B cell (primary cell): ENCODE data around the gene SYNC. TPM values are rescaled to one million over a fixed set of nuclear protein-coding genes. Genes with fewer than 3 reads are reported as not detected.

Experiments
- ATAC-seq: fragments of 200-7000 bp; cut with Tn5 transposase; one replicate; pipeline ENCODE4 v1.10.0; 2021; ENCODE audit warnings: low read depth, mild to moderate bottlenecking, moderate number of reproducible peaks, moderate library complexity
- CTCF ChIA-PET: fragments of 350-600 bp; sonication (Branson Sonifier 250); formaldehyde crosslinking; loops from one replicate; lab custom pipeline; 2021; ENCODE audit warnings: antibody characterized with exemption, inconsistent platforms; lab: Charles Lee
- POLR2A ChIA-PET: fragments of 350-600 bp; sonication (Branson Sonifier 250); formaldehyde crosslinking; loops from one replicate; lab custom pipeline; 2021; ENCODE audit warnings: antibody characterized with exemption; lab: Charles Lee
- DNase-seq: peaks from one replicate; pipeline ENCODE4 v3.0.0; 2013
- H2AFZ ChIP-seq: 2 replicates; pipeline ENCODE4 v1.6.1; 2012; ENCODE audit warnings: mild to moderate bottlenecking, low read depth, low read length; ENCODE audit not compliant: insufficient read depth, poor library complexity, severe bottlenecking
- H3K27ac ChIP-seq, 2 donors: 1 replicate in 1 of 2; 2 replicates in 1 of 2; pipeline ENCODE4 v1.5.1; 2012 to 2013; ENCODE audit warnings: low read length in 2 of 2, mild to moderate bottlenecking in 2 of 2, moderate library complexity in 1 of 2
- H3K27me3 ChIP-seq, 4 experiments: fragments of 200-600 bp in 1 of 4; sonication (generic) in 1 of 4; replicated peaks in 1 of 4; 1 replicate in 2 of 4; 2 replicates in 2 of 4; pipeline versions ENCODE4 v1.6.1 to v1.7.0; 2013 to 2016; ENCODE audit warnings: low read length in 3 of 4, mild to moderate bottlenecking in 2 of 4, mixed read lengths in 1 of 4, moderate library complexity in 1 of 4; ENCODE audit not compliant: insufficient read depth in 4 of 4, control insufficient read depth in 3 of 4; ENCODE audit errors: control extremely low read depth in 1 of 4
- H3K36me3 ChIP-seq, 2 experiments: replicated peaks in 1 of 2; 1 replicate in 1 of 2; 2 replicates in 1 of 2; pipeline versions ENCODE4 v1.6.1 to v1.7.1; 2013; ENCODE audit warnings: low read length in 1 of 2; ENCODE audit not compliant: insufficient read depth in 2 of 2, control insufficient read depth in 1 of 2; ENCODE audit errors: control extremely low read depth in 1 of 2, extremely low read depth in 1 of 2
- H3K4me1 ChIP-seq, 2 donors: fragments of 200-600 bp in 1 of 2; sonication (generic) in 1 of 2; 1 replicate in 1 of 2; 2 replicates in 1 of 2; pipeline versions ENCODE4 v1.5.1 to v1.6.1; 2013 to 2017; ENCODE audit warnings: low read length in 2 of 2; ENCODE audit not compliant: control insufficient read depth in 2 of 2, insufficient read depth in 2 of 2
- H3K4me2 ChIP-seq: replicated peaks from 2 replicates; pipeline ENCODE3; 2012; ENCODE audit warnings: mild to moderate bottlenecking, low read depth, low read length; ENCODE audit not compliant: poor library complexity, severe bottlenecking
- H3K4me3 ChIP-seq, 5 experiments: fragments of 200-600 bp in 1 of 5; sonication (generic) in 1 of 5; 1 replicate in 3 of 5; 2 replicates in 2 of 5; pipeline versions ENCODE4 v1.5.1 to v1.7.0; 2011 to 2016; ENCODE audit warnings: low read length in 4 of 5, mild to moderate bottlenecking in 4 of 5, low read depth in 2 of 5, control low read depth in 1 of 5, moderate library complexity in 1 of 5; ENCODE audit not compliant: insufficient read depth in 1 of 5; ENCODE audit errors: control extremely low read depth in 1 of 5, extremely low read depth in 1 of 5
- H3K79me2 ChIP-seq: fragments of 200-600 bp; sonication (generic); one replicate; pipeline ENCODE4 v1.6.0; 2016; ENCODE audit warnings: low read length; ENCODE audit not compliant: control insufficient read depth, insufficient read depth
- H3K9ac ChIP-seq: fragments of 200-600 bp; sonication (generic); 2 replicates; pipeline ENCODE4 v1.6.1; 2017; ENCODE audit warnings: mild to moderate bottlenecking, low read length, moderate library complexity
- H3K9me3 ChIP-seq, 3 donors: one replicate each; pipeline versions ENCODE4 v1.6.1 to v1.7.1; 2013; ENCODE audit warnings: low read length in 2 of 3; ENCODE audit not compliant: control insufficient read depth in 2 of 3, insufficient read depth in 1 of 3; ENCODE audit errors: control extremely low read depth in 1 of 3
- H4K20me1 ChIP-seq: 2 replicates; pipeline ENCODE4 v1.6.0; 2012; ENCODE audit warnings: mild to moderate bottlenecking, low read length; ENCODE audit not compliant: insufficient read depth, control insufficient read depth, poor library complexity, severe bottlenecking
- H3K27ac Mint-ChIP-seq: one replicate; pipeline ENCODE4 v1.8.0; 2021; ENCODE audit warnings: mixed read lengths
- H3K27me3 Mint-ChIP-seq: one replicate; pipeline ENCODE4 v1.8.0; 2021; ENCODE audit warnings: mixed read lengths
- H3K4me1 Mint-ChIP-seq: one replicate; pipeline ENCODE4 v1.8.0; 2021; ENCODE audit warnings: mixed read lengths
- H3K4me3 Mint-ChIP-seq: one replicate; pipeline ENCODE4 v1.8.0; 2021; ENCODE audit warnings: mixed read lengths
- H3K9me3 Mint-ChIP-seq: one replicate; pipeline ENCODE4 v1.8.0; 2022; ENCODE audit warnings: mixed read lengths; ENCODE audit not compliant: insufficient read depth
- CTCF ChIP-seq: fragments of 200-600 bp; IDR thresholded peaks from one replicate; pipeline ENCODE4 v1.8.0; 2022; ENCODE audit warnings: antibody characterized with exemption, mild to moderate bottlenecking
- EZH2 ChIP-seq: IDR thresholded peaks from 2 replicates; pipeline ENCODE4 v1.6.1; 2012; ENCODE audit warnings: borderline replicate concordance, low read depth, mild to moderate bottlenecking, moderate library complexity, low read length; ENCODE audit not compliant: insufficient read depth, poor library complexity, severe bottlenecking
- WGBS: methylation state at CpG from one replicate; pipeline ENCODE4 v1.1.5; 2013; ENCODE audit warnings: missing lambda C conversion rate; ENCODE audit not compliant: insufficient coverage; 5-methylcytosine and 5-hydroxymethylcytosine counted together
- intact Hi-C: fragments of 100-400 bp; cut with micrococcal nuclease; formaldehyde crosslinking; loops from one replicate; pipeline ENCODE4 v1.10.0; 2022
- polyA plus RNA-seq: library from polyadenylated mRNA; depleted of rRNA; stranded (reverse); fragments of >200 nt; gene quantifications from 2 replicates; pipeline ENCODE4 v1.2.3, GENCODE V29; 2012
- total RNA-seq, 2 donors: library from RNA; stranded (reverse); fragments of 120-200 nt in 1 of 2; gene quantifications; 1 replicate in 1 of 2; 2 replicates in 1 of 2; pipeline versions ENCODE4 v1.2.3 to v1.2.4, GENCODE V29; 2013 to 2022

The SYNC gene
- total and polyA plus RNA-seq, 2 donors (not counting 1 experiment from before 2014, with no cell fraction given), result not detected

DNA sequence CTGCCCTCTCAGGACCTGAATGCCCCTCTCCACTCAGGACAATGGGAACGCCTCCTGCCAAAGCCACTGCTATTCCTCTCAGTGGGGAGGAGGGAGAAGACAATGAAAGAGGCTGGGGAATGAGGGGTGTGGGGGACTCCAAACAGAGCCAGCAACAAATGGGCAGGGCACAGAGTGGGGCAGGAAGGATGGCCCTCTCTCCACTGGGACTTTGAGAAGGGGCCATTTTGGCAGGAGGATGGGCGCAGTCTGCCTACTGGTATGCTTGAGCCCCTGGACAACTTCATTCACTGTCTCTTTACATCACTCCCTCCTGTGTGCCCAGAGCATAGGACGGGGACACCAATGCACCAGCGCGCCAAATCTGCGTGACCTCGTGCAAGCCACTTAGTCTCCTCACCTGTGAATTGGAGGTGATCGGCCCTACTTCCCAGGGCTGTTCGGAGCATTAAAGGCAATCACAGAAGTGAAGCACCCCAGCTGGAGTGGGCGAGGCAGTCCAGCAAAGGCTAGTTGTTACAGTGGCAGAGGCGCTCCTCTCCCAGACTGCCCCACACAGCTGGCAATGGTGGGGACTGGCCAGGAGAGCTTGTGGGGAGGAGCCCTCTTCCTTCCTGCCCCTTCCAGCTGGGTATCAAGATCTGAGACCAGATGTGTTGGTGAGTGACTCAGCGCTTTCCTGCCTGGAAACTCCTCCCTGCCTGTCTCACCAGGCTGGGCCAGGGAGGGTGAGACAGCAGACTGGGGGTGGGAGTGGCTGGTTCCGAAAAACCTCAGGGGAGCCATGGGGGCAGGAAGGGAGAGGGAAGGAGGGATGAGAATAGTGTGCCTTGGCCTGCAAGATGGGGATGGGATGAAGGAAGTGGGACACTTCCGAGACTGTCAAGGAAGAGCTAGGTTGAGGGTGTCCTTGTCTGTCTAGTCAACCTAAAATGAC lies 22.4 kb upstream of the SYNC start:
- Histone ChIP-seq H3K4me3 (no peak overlapping the region), H3K27me3 (peaks cover 0 to 18% (median 7%) of the 10 kb centered on the region in 4 experiments), H3K4me2 (no peak overlapping the region), H3K27ac (no peak overlapping the region), H3K9me3 (no peaks in the 10 kb centered on the region), H3K4me1 (no peaks in the 10 kb centered on the region), H2AFZ (no peak overlapping the region), H4K20me1 (no peaks in the 10 kb centered on the region), H3K36me3 (no peaks in the 10 kb centered on the region), H3K9ac (no peak overlapping the region), H3K79me2 (no peaks in the 10 kb centered on the region)
- POLR2A ChIA-PET, result no interaction called here
- Mint-ChIP-seq H3K27ac (no peak overlapping the region), H3K4me3 (no peak overlapping the region), H3K4me1 (no peaks in the 10 kb centered on the region), H3K27me3 (peaks cover 38% of the 10 kb centered on the region), H3K9me3 (no peaks in the 10 kb centered on the region)
- DNase-seq (no peak), ATAC-seq (no peak)
- TF ChIP-seq EZH2, result no peak
- TF ChIP-seq CTCF, result no peak
- CTCF ChIA-PET, result interaction anchor here (2.3 kb wide), 1 partner anchor 13 kb away, joined by 10 read pairs; no protein-coding TSS in a partner anchor
- intact Hi-C loops, result no loop called here
- WGBS, result 31% methylated on average over 8 of the region's 14 CpGs

- intact Hi-C loops, result no loop called here
- POLR2A ChIA-PET, result no interaction called here
Observed at GRCh38 chr1:32719681-32720275, 17.2 kb upstream of the SYNC start.

More at GRCh38 chr1:32719681-32720275, 17.2 kb upstream of the SYNC start:
- Mint-ChIP-seq H3K4me3 (no peak overlapping the region), H3K27me3 (peaks cover 21% of the 10 kb centered on the region), H3K27ac (no peak overlapping the region), H3K4me1 (peaks cover 4% of the 10 kb centered on the region), H3K9me3 (no peaks in the 10 kb centered on the region)
- ATAC-seq (no peak), DNase-seq (no peak)
- Histone ChIP-seq H3K27ac (no peak overlapping the region), H3K4me3 (no peak overlapping the region), H4K20me1 (no peaks in the 10 kb centered on the region), H3K79me2 (no peaks in the 10 kb centered on the region), H3K9me3 (peaks cover 0 to 6% (median 0%) of the 10 kb centered on the region in 3 donors), H3K36me3 (no peaks in the 10 kb centered on the region), H2AFZ (no peak overlapping the region), H3K9ac (no peak overlapping the region), H3K4me1 (peaks cover 0 to 6% of the 10 kb centered on the region in 2 donors), H3K27me3 (peaks cover 0 to 28% (median 6%) of the 10 kb centered on the region in 4 experiments), H3K4me2 (no peak overlapping the region)
- TF ChIP-seq EZH2 (no peak), CTCF (no peak)
- CTCF ChIA-PET, result no interaction called here
- WGBS, result 85% methylated on average over 4 of the region's 4 CpGs
